ENCODE data around the gene ATP1B1. TPM values are rescaled to one million over a fixed set of nuclear protein-coding genes. Genes with fewer than 3 reads are reported as not detected.

The ATP1B1 gene
- total RNA-seq, 1 experiment from 2014 or later, result 40.7 TPM

DNA sequence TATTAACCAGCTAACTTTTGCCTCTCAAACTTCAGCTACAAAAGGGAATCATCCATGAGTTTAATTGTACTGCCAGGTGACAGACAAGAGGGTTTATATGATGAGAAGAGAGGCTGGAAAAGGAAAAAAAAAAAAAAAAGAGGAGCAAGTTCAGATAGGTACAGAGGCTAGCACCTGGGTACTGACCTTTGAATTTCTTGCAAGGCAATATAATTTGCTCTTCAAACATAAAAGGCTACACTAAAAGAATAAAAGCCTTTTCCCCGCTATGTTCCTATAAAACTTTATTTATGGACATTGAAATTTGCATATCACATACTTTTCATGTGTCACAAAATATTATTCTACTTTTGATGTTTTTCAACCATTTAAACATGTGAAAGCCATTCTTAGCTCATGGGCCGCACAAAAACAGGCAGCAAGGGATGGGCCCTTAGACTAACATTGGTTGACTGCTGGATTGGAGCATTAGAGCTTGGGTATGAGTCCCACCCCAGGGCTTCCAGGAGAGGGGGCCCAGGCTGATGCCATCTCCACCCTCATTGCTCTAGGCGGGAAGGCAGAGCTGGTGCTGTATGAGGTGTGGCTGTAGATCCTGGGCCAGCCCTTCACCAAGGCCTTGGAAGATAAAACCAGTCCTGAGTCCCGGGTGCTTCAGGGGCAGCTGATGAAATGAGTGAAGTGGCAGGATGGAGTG, 44.3 kb downstream of the ATP1B1 start (continued):
- no peak for TF ChIP-seq CTCF (IDR thresholded peaks at IDR 0.05)
- TF ChIP-seq RORB (CRISPR knock-in tag; IDR thresholded peaks at IDR 0.05), result no peak
- TF ChIP-seq JAZF1 (CRISPR knock-in tag; IDR thresholded peaks at IDR 0.05), result no peak
- no peak for TF ChIP-seq CREB1 (CRISPR knock-in tag; IDR thresholded peaks at IDR 0.05)

- H3K27me3 Mint-ChIP-seq (ENCODE audit: low read depth), result no peaks in the 10 kb centered on the region
- TF ChIP-seq RELA (CRISPR knock-in tag; IDR thresholded peaks at IDR 0.05; ENCODE audit: borderline replicate concordance) (no peak), ZNF317 (CRISPR knock-in tag; IDR thresholded peaks at IDR 0.05; ENCODE audit: borderline replicate concordance, low read depth) (no peak), NFE2L1 (CRISPR knock-in tag; IDR thresholded peaks at IDR 0.05) (no peak), ZBTB43 (CRISPR knock-in tag; IDR thresholded peaks at IDR 0.05) (no peak), NR1H2 (CRISPR knock-in tag; IDR thresholded peaks at IDR 0.05) (no peak), NR2C2 (CRISPR knock-in tag; IDR thresholded peaks at IDR 0.05) (no peak), FOXP1 (CRISPR knock-in tag; IDR thresholded peaks at IDR 0.05; ENCODE audit: borderline replicate concordance) (no peak), ETV6 (CRISPR knock-in tag; IDR thresholded peaks at IDR 0.05) (no peak), MAX (CRISPR knock-in tag; IDR thresholded peaks at IDR 0.05) (no peak), FOXK1 (CRISPR knock-in tag; IDR thresholded peaks at IDR 0.05) (no peak), ATF3 (CRISPR knock-in tag; conservative IDR thresholded peaks at IDR 0.05) (no peak), ZNF532 (CRISPR knock-in tag; IDR thresholded peaks at IDR 0.05; ENCODE audit: borderline replicate concordance) (no peak), GTF2I (CRISPR knock-in tag; conservative IDR thresholded peaks at IDR 0.05) (no peak)
- TF ChIP-seq, protein P1, sequence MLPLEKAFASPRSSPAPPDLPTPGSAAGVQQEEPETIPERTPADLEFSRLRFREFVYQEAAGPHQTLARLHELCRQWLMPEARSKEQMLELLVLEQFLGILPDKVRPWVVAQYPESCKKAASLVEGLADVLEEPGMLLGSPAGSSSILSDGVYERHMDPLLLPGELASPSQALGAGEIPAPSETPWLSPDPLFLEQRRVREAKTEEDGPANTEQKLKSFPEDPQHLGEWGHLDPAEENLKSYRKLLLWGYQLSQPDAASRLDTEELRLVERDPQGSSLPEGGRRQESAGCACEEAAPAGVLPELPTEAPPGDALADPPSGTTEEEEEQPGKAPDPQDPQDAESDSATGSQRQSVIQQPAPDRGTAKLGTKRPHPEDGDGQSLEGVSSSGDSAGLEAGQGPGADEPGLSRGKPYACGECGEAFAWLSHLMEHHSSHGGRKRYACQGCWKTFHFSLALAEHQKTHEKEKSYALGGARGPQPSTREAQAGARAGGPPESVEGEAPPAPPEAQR (CRISPR knock-in tag; IDR thresholded peaks at IDR 0.05), result no peak
- TF ChIP-seq, protein P2, sequence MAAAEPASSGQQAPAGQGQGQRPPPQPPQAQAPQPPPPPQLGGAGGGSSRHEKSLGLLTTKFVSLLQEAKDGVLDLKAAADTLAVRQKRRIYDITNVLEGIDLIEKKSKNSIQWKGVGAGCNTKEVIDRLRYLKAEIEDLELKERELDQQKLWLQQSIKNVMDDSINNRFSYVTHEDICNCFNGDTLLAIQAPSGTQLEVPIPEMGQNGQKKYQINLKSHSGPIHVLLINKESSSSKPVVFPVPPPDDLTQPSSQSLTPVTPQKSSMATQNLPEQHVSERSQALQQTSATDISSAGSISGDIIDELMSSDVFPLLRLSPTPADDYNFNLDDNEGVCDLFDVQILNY (CRISPR knock-in tag; IDR thresholded peaks at IDR 0.05), result no peak
- TF ChIP-seq, protein P3, sequence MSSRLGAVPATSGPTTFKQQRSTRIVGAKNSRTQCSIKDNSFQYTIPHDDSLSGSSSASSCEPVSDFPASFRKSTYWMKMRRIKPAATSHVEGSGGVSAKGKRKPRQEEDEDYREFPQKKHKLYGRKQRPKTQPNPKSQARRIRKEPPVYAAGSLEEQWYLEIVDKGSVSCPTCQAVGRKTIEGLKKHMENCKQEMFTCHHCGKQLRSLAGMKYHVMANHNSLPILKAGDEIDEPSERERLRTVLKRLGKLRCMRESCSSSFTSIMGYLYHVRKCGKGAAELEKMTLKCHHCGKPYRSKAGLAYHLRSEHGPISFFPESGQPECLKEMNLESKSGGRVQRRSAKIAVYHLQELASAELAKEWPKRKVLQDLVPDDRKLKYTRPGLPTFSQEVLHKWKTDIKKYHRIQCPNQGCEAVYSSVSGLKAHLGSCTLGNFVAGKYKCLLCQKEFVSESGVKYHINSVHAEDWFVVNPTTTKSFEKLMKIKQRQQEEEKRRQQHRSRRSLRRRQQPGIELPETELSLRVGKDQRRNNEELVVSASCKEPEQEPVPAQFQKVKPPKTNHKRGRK (CRISPR knock-in tag; IDR thresholded peaks at IDR 0.05; ENCODE audit: borderline replicate concordance), result no peak
- TF ChIP-seq, protein P4, sequence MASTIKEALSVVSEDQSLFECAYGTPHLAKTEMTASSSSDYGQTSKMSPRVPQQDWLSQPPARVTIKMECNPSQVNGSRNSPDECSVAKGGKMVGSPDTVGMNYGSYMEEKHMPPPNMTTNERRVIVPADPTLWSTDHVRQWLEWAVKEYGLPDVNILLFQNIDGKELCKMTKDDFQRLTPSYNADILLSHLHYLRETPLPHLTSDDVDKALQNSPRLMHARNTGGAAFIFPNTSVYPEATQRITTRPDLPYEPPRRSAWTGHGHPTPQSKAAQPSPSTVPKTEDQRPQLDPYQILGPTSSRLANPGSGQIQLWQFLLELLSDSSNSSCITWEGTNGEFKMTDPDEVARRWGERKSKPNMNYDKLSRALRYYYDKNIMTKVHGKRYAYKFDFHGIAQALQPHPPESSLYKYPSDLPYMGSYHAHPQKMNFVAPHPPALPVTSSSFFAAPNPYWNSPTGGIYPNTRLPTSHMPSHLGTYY (CRISPR knock-in tag; IDR thresholded peaks at IDR 0.05), result no peak
- CTCF ChIA-PET, result no interaction called here
- H3K27ac Mint-ChIP-seq, result no peak overlapping the region
- no peaks in the 10 kb centered on the region for H3K36me3 Mint-ChIP-seq
- H3K9me3 Mint-ChIP-seq, result no peaks in the 10 kb centered on the region
- H3K4me1 Mint-ChIP-seq, result no peaks in the 10 kb centered on the region
- H3K4me3 Mint-ChIP-seq, result no peak overlapping the region
- ATAC-seq (no peak), DNase-seq (ENCODE audit: low spot score) (no peak)
- POLR2A ChIA-PET, result no interaction called here
These were observed 44.9 kb downstream of the ATP1B1 start for GRCh38 chr1:169151338-169151837.

Data from WTC11 (cell line).